ENCODE data around the gene ABCA7.

Gene ABCA7

DNA sequence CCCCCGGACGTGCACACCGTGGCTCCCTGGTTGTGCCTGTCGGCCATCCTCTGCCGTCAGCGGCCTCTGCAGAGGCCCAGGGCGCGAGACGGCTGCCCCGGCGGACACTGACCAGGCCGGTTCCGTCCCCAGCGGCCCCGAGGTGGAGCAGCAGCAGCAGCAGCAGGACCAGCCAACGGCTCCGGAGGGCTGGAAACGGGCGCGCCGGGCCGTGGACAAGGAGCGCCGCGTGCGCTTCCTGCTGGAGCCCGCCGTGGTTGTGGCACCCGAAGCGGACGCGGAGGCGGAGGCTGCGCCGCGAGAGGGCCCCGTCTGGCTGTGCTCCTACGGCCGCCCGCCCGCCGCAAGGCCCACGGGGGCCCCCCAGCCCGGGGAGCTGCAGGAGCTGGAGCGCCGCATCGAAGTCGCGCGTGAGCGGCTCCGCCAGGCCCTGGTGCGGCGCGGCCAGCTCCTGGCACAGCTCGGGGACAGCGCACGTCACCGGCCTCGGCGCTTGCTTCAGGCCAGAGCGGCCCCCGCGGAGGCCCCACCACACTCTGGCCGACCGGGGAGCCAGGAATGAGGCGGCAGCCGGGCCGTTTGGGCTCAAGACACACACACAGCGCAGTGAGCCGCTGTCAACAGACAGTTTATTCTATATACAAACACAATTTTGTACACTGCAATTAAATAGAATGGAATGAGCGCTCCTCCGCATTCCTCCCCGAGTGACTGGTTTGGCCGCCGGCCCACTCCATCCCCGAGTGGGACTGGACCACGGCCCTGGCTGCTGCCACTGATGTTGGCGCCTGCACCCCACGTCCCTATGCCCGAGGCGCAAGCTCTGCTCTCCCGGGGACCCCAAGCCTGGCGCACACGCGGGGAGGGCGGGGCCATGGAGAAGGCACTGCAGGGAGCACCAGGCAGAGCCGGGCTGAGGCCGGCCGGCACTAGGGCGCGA lies 30.6 kb upstream of the ABCA7 start:
- H3K4me3 Mint-ChIP-seq = no peak overlapping the region
- H3K4me1 Mint-ChIP-seq (ENCODE audit: low read depth) = peaks cover 15% of the 10 kb centered on the region
- no peaks in the 10 kb centered on the region for H3K9me3 Mint-ChIP-seq
- H3K27ac Mint-ChIP-seq = no peak overlapping the region
- intact Hi-C loops (cut with micrococcal nuclease) = no loop called here
- H3K27me3 Mint-ChIP-seq = peaks cover 3% of the 10 kb centered on the region
- peaks cover 77% of the 10 kb centered on the region for H3K36me3 Mint-ChIP-seq (ENCODE audit: low read depth)

DNA sequence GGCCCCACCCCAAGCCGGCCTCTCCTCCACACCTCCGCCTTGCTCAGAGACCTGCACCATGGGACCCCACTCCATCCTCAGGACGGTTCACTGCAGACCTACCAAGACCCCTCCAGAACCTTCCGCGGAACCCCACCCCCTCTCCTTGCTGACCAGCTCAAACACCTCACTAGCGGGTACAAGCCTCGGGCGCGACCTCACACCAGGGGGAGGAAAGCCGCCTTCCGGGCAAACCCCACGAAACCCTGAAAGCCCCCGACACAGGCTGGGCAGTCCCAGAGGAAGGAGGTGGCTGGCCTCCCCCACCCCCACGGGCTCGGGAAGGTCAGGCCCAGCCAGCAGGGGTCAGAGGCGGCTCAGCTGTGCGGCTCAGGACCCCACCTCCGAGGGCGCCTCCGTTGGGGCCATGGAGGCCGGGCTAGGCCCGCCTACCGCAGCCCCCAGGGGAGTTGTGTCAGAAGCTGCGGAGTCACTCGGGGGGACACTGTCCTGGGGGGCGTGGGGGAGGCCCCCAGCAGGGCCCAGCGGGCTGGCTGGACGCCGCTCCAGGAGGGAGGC lies 29.8 kb upstream of the ABCA7 start:
- intact Hi-C loops (cut with micrococcal nuclease) = no loop called here
- H3K4me1 Mint-ChIP-seq (ENCODE audit: low read depth) = peaks cover 20% of the 10 kb centered on the region
- no peak overlapping the region for H3K27ac Mint-ChIP-seq
- no peak overlapping the region for H3K4me3 Mint-ChIP-seq
- H3K36me3 Mint-ChIP-seq (ENCODE audit: low read depth) = peaks cover 85% of the 10 kb centered on the region
- peaks cover 2% of the 10 kb centered on the region for H3K27me3 Mint-ChIP-seq
- H3K9me3 Mint-ChIP-seq = no peaks in the 10 kb centered on the region

- Mint-ChIP-seq H3K4me3 (no peak overlapping the region), H3K27ac (no peak overlapping the region), H3K27me3 (no peaks in the 10 kb centered on the region), H3K36me3 (ENCODE audit: low read depth) (peaks cover 93% of the 10 kb centered on the region), H3K9me3 (no peaks in the 10 kb centered on the region), H3K4me1 (ENCODE audit: low read depth) (peaks cover 28% of the 10 kb centered on the region)
- intact Hi-C loops (cut with micrococcal nuclease) = no loop called here
Measured at GRCh38 chr19:1010586-1011510, 29.1 kb upstream of the ABCA7 start.

DNA sequence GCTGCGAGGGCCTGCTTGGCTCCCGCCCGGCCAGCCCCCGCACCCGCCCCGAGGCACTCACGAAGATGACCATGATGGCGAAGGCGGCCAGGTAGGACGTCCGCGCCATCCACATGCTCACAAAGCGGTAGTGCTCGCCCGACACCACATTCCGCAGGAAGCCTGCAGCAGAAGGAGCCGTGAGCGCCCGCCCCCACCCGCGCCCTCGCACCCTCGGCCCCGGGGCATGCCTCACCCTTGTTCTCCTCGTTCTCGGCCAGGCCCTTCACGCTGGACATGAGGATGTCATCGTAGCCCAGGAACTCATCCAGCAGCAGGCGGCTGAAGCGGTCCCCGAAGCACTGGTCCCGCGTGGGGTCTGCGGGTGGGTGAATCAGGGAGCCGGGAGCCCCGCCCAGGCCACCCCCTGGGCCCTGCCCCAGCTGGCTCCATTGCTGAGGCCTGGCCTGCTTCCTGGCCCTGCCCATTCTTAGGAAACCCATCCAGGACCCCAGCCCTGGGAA lies 28.0 kb upstream of the ABCA7 start:
- intact Hi-C loops (cut with micrococcal nuclease) = no loop called here
- H3K4me1 Mint-ChIP-seq (ENCODE audit: low read depth) = peaks cover 39% of the 10 kb centered on the region
- peaks cover 99% of the 10 kb centered on the region for H3K36me3 Mint-ChIP-seq (ENCODE audit: low read depth)
- no peak overlapping the region for H3K4me3 Mint-ChIP-seq
- H3K27me3 Mint-ChIP-seq = no peaks in the 10 kb centered on the region
- H3K27ac Mint-ChIP-seq = no peak overlapping the region
- no peaks in the 10 kb centered on the region for H3K9me3 Mint-ChIP-seq

GRCh38 chr19:1012334-1012733 lies 27.6 kb upstream of the ABCA7 start:
- intact Hi-C loops (cut with micrococcal nuclease) = no loop called here
- Mint-ChIP-seq H3K36me3 (ENCODE audit: low read depth) (peaks cover 99% of the 10 kb centered on the region), H3K4me3 (no peak overlapping the region), H3K4me1 (ENCODE audit: low read depth) (peaks cover 43% of the 10 kb centered on the region), H3K9me3 (no peaks in the 10 kb centered on the region), H3K27me3 (no peaks in the 10 kb centered on the region), H3K27ac (no peak overlapping the region)

DNA sequence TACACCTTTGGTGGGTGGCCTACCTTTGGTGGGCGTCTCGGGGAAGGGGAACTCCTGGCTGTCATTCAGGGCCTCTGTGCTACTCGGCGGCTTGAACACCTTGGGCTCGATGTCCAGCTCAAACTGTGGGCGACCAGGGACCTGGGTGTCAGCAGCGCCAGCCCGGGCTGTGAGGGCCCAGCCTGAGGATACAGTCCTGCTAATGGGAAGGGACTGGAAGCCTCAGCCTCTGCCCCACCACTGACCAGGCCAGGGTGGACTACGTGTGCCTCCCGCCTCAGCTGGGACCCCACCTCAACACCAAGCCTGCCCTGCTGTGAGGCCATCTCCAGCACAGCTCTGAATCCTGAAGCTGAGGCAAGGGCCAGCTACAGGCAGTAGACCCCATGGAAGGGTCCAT lies 26.7 kb upstream of the ABCA7 start:
- no peaks in the 10 kb centered on the region for H3K27me3 Mint-ChIP-seq
- no peak overlapping the region for H3K4me3 Mint-ChIP-seq
- H3K9me3 Mint-ChIP-seq = no peaks in the 10 kb centered on the region
- intact Hi-C loops (cut with micrococcal nuclease) = no loop called here
- no peak overlapping the region for H3K27ac Mint-ChIP-seq
- peaks cover 99% of the 10 kb centered on the region for H3K36me3 Mint-ChIP-seq (ENCODE audit: low read depth)
- peaks cover 52% of the 10 kb centered on the region for H3K4me1 Mint-ChIP-seq (ENCODE audit: low read depth)

- Mint-ChIP-seq H3K36me3 (ENCODE audit: low read depth) (peaks cover 99% of the 10 kb centered on the region), H3K9me3 (no peaks in the 10 kb centered on the region), H3K27me3 (no peaks in the 10 kb centered on the region), H3K4me1 (ENCODE audit: low read depth) (peaks cover 64% of the 10 kb centered on the region), H3K27ac (no peak overlapping the region), H3K4me3 (no peak overlapping the region)
- intact Hi-C loops (cut with micrococcal nuclease) = no loop called here
Measured at GRCh38 chr19:1014161-1015060, 25.5 kb upstream of the ABCA7 start.

GRCh38 chr19:1015061-1015781 lies 24.7 kb upstream of the ABCA7 start:
- peaks cover 99% of the 10 kb centered on the region for H3K36me3 Mint-ChIP-seq (ENCODE audit: low read depth)

DNA sequence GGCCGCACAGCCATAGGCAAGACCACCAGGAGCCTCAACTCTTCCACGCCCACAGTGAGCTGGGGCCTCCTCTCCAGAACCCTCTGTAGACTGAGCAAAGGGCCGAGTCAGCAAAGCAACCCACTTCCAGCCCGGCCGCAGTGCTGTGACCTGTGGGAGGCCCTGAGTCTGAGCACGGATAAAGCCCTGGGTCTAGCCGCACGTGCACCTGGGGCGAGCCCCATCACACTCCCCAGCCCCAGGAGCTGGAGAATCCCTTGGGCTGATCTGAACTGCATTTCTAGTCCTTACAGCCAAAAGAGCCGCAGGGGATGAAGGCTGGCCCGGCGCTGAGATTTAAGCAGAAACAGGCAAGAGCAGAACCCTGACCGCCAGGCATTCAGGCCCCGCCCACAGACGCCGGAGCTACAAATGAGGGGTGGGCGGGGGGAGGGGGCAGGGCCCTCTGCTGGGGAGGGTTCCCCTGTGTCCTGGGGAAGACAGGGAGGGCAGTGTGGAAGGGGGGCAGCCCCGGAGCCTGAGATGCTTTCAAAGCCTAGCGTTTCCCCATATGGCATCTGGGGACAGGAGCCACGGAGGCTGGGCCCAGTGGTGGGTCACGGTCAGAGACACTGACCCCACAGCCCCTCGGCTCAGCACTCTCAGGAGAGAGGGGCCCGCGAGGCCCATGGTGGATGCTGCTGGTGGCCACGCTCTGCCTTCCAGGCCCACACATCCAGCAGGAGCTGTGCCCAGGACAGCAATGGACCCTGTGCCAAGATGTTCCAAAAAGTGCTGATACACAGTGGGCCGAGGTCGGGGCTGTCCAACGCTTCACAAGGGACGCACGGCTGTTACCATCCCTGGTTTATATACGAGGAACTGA lies 23.9 kb upstream of the ABCA7 start:
- H3K27me3 Mint-ChIP-seq = no peaks in the 10 kb centered on the region
- no peak overlapping the region for H3K27ac Mint-ChIP-seq
- peaks cover 97% of the 10 kb centered on the region for H3K36me3 Mint-ChIP-seq (ENCODE audit: low read depth)
- intact Hi-C loops (cut with micrococcal nuclease) = no loop called here
- H3K9me3 Mint-ChIP-seq = no peaks in the 10 kb centered on the region
- H3K4me1 Mint-ChIP-seq (ENCODE audit: low read depth) = peaks cover 68% of the 10 kb centered on the region
- H3K4me3 Mint-ChIP-seq = no peak overlapping the region

More at GRCh38 chr19:1015061-1015781, 24.7 kb upstream of the ABCA7 start:
- Mint-ChIP-seq H3K4me3 (no peak overlapping the region), H3K27ac (no peak overlapping the region), H3K9me3 (no peaks in the 10 kb centered on the region), H3K27me3 (no peaks in the 10 kb centered on the region), H3K4me1 (ENCODE audit: low read depth) (peaks cover 67% of the 10 kb centered on the region)
- intact Hi-C loops (cut with micrococcal nuclease) = no loop called here

DNA sequence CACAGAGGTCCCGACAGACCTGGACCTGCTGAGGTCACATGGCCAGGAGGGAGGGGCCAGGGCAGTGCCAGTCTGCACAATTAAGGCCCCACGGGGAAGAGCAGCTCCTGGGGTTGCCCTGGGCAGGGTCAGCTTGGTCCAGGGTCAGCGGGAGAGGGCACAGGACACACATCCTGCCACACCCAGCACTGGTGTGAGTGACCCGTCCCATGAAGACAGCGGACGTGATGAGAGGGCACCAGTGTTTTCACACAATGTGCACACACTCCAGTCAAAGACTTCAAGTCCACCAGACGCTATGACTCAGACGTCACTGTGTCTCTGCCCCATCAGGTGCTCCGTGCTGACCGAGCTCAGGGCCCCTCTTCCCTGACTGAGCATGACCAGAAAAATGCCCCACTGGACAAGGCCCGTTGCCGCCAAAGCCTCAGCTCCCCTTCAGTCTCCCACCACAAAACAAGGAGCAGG lies 23.2 kb upstream of the ABCA7 start:
- intact Hi-C loops (cut with micrococcal nuclease) = no loop called here
- H3K9me3 Mint-ChIP-seq = no peaks in the 10 kb centered on the region
- H3K27me3 Mint-ChIP-seq = no peaks in the 10 kb centered on the region
- peak overlapping the region; percentile 69 for H3K4me3 Mint-ChIP-seq
- H3K27ac Mint-ChIP-seq = peak overlapping the region; percentile 84
- H3K36me3 Mint-ChIP-seq (ENCODE audit: low read depth) = peaks cover 90% of the 10 kb centered on the region
- H3K4me1 Mint-ChIP-seq (ENCODE audit: low read depth) = peaks cover 74% of the 10 kb centered on the region

DNA sequence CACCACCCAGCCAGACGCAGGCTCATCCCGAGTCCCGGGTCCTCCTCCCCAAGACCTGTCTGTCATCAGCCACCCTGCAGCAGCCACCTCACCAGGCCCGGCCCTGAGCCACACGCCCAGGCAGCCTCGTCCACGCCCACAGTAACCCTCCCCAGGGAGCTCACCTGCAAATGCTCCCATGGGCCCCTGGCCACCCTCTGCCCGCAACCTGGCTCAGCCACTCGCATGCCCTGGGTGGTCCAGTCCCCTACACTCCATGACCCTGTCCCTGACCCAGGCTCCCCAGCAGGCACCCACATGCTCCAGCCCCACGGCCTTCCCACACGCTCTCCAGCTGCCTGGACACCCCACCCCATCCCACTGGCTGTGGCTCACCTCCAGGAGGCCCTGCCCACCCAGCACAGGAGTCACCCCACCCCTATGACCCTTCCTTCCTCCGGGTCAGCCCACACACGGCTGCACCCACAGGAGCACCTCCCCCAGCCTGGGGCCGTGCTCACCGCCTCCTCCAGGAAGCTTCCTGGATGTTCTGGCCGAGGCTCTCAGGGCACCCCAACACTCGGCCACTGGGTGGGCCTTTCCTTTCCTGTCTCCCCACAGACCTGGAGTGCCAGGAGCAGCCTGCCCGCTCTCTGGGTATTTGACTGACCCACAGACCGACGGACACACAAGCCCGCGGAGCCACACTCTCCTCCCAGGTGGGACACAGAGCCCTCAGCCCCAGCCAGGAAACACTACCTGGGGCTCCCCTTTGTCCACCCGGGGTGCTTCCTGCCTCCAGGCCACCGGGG lies 22.6 kb upstream of the ABCA7 start:
- peak overlapping the region; percentile 69 for H3K4me3 Mint-ChIP-seq
- H3K36me3 Mint-ChIP-seq (ENCODE audit: low read depth) = peaks cover 84% of the 10 kb centered on the region
- peaks cover 76% of the 10 kb centered on the region for H3K4me1 Mint-ChIP-seq (ENCODE audit: low read depth)
- intact Hi-C loops (cut with micrococcal nuclease) = no loop called here
- peak overlapping the region; percentile 84 for H3K27ac Mint-ChIP-seq
- H3K27me3 Mint-ChIP-seq = no peaks in the 10 kb centered on the region
- H3K9me3 Mint-ChIP-seq = no peaks in the 10 kb centered on the region
